ENCODE measurements around the gene PHF12. TPM values are rescaled to one million over a fixed set of nuclear protein-coding genes. Genes with fewer than 3 reads are reported as not detected.
A peak's percentile ranks its signal among the peaks of the same experiment; 100 is the strongest.

Gene PHF12
- 5.4 and 7.1 TPM in 2 replicates for total RNA-seq

DNA sequence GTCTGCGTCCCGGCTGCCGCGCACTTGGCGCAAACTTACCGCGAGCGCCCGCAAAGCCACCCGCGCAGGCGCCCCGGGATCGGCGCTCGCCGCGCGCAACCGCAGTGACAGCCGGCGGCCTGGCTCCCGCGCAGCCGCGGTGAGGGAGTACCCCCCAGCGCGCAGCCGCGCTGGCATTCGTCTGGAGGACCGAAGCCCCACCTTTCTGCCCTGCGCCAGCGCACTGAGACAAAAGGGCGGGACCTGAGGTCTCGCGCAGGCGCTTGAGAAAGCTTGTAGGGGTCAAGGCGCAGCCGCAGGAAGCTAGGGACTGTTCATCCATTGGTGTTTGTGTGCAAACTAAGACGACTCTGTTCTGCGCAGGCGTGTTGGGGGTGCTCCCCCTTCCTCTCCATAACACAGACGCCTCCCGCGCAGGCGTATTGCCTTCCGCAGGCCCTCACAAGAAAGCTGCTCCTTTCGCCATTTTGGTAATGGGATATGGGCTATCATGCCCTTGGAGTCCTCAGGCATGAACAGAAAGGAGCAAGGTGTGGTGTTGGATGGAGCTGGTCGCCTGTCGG is at the start of gene PHF12:
PHF12 (minus strand) TSS at position 91 of the 563 bp plus-strand sequence. CDS start 558 bp downstream, outside the sequence.
- TF ChIP-seq, protein P1, sequence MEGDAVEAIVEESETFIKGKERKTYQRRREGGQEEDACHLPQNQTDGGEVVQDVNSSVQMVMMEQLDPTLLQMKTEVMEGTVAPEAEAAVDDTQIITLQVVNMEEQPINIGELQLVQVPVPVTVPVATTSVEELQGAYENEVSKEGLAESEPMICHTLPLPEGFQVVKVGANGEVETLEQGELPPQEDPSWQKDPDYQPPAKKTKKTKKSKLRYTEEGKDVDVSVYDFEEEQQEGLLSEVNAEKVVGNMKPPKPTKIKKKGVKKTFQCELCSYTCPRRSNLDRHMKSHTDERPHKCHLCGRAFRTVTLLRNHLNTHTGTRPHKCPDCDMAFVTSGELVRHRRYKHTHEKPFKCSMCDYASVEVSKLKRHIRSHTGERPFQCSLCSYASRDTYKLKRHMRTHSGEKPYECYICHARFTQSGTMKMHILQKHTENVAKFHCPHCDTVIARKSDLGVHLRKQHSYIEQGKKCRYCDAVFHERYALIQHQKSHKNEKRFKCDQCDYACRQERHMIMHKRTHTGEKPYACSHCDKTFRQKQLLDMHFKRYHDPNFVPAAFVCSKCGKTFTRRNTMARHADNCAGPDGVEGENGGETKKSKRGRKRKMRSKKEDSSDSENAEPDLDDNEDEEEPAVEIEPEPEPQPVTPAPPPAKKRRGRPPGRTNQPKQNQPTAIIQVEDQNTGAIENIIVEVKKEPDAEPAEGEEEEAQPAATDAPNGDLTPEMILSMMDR (IDR thresholded peaks at IDR 0.05; ENCODE audit: insufficient read depth, low read length, severe bottlenecking), result no peak
- FAIRE-seq (peak; percentile 62), DNase-seq (ENCODE audit: low read depth) (peak; percentile 99)
- Histone ChIP-seq H3K36me3 (ENCODE audit: control insufficient read depth, insufficient read depth, low read length) (no peaks in the 10 kb centered on the region), H3K4me3 (ENCODE audit: low read depth, low read length) (peak within 1 kb of the TSS; percentile 82), H3K27me3 (ENCODE audit: control insufficient read depth, insufficient read depth, low read length) (no peaks in the 10 kb centered on the region)

DNA sequence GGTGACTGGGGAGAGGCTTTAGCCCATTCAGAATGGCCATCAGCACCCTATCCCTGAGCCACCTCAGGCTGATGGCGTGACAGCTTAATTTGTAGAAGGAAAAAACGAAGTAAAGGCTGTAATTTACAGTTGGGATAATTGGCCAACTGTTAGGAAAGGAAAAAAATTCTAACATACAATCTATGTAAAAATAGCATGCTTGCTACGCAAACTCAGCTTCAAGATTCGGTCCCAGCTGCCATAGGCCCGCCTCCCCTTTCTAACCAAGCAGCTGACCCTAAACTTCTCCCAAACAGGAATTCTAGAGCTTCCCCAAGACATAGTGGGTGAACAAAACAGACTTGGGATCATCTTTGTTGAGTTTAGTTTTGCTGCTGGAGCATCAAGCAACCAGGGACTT is 49.7 kb upstream of the PHF12 start:
- TF ChIP-seq, protein P1 (IDR thresholded peaks at IDR 0.05; ENCODE audit: insufficient read depth, low read length, severe bottlenecking), result no peak
- Histone ChIP-seq H3K4me3 (ENCODE audit: low read depth, low read length) (no peak overlapping the region), H3K36me3 (ENCODE audit: control insufficient read depth, insufficient read depth, low read length) (no peaks in the 10 kb centered on the region), H3K27me3 (ENCODE audit: control insufficient read depth, insufficient read depth, low read length) (peaks cover 20% of the 10 kb centered on the region)
- no peak for DNase-seq (ENCODE audit: low read depth)
- FAIRE-seq, result no peak

DNA sequence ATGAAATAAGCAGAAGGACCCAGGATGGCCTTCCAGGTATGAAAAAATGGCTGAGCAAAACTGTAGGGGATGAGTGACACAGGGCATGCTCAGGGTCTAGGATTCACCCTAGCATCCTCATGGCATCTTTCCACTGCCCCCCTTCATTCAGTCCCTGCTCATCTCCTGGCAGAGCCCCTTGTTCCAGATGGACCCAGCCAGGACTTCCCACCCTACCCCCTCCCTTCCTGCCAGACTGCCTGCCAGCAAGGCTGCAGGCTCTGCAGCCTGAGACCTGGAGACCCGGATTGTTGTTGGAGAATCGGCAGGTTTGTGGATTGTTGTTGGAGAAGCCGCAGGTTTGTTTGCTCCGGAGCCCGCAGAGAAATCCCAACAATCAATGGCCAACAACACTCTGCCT is 47.9 kb upstream of the PHF12 start:
- FAIRE-seq, result no peak
- DNase-seq (ENCODE audit: low read depth), result no peak
- H3K4me3 ChIP-seq (ENCODE audit: low read depth, low read length), result no peak overlapping the region

DNA sequence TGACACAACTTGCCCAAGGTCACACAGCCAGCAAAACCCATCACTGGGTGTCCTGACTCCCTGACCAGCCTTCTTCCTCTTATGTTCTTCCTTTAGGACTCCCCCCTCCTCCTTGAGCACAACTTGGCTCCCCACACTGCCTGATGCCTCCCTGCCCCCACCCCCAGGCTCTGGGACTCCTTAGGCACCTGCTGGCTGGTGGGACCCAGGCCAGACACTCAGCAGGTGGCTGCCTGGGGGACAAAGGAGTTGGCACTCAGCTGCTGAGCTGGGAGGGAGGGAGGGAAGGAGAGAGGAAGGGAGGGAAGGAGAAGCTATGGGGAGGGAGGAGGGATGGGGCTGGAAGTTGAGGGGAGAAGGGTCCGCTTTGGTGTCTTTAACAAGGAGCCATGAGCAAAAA is 46.5 kb upstream of the PHF12 start:
- FAIRE-seq (no peak), DNase-seq (ENCODE audit: low read depth) (no peak)
- Histone ChIP-seq H3K36me3 (ENCODE audit: control insufficient read depth, insufficient read depth, low read length) (no peaks in the 10 kb centered on the region), H3K27me3 (ENCODE audit: control insufficient read depth, insufficient read depth, low read length) (peaks cover 4% of the 10 kb centered on the region), H3K4me3 (ENCODE audit: low read depth, low read length) (no peak overlapping the region)
- TF ChIP-seq, protein P1 (IDR thresholded peaks at IDR 0.05; ENCODE audit: insufficient read depth, low read length, severe bottlenecking), result no peak

More for the DNA sequence above, 47.9 kb upstream of the PHF12 start:
- TF ChIP-seq, protein P1 (IDR thresholded peaks at IDR 0.05; ENCODE audit: insufficient read depth, low read length, severe bottlenecking), result no peak
- Histone ChIP-seq H3K36me3 (ENCODE audit: control insufficient read depth, insufficient read depth, low read length) (no peaks in the 10 kb centered on the region), H3K27me3 (ENCODE audit: control insufficient read depth, insufficient read depth, low read length) (peaks cover 10% of the 10 kb centered on the region)

DNA sequence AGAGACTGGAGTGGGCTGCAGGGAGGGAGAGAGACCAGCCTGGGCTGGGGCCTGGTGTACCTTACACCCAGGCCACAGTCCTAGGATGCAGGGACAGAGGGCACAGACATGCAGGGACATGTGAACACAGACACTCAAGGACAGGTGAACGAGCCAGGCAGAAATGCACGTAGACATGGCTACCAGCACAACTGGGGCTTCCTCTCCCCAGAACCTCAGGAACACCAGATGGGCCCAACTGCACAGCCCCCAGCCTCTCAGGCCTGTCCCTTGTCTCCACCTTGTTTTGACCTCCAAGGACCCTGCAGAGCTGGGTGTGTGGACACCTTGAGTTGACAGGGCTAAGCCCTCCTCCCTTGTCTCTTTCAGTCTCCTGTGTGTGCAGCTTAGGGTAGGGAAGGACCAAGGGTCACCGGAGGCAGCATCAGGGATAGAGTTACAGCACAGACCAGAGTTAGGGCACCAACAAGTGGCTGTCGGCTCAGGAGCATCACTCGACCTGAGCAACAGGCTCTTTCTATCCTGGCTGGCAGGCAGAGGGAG is 45.3 kb upstream of the PHF12 start:
- Histone ChIP-seq H3K27me3 (ENCODE audit: control insufficient read depth, insufficient read depth, low read length) (peaks cover 4% of the 10 kb centered on the region), H3K4me3 (ENCODE audit: low read depth, low read length) (no peak overlapping the region), H3K36me3 (ENCODE audit: control insufficient read depth, insufficient read depth, low read length) (no peaks in the 10 kb centered on the region)
- TF ChIP-seq, protein P1 (IDR thresholded peaks at IDR 0.05; ENCODE audit: insufficient read depth, low read length, severe bottlenecking), result no peak
- DNase-seq (ENCODE audit: low read depth), result no peak
- peak; percentile 7 for FAIRE-seq

Data from bronchial epithelial cell (primary cell).